Natural killer cell treated with Interleukin-12 subunit alpha and Interleukin-12 subunit beta and Interleukin-15 and Interleukin-18, amount 100 ng/mL, for 72 hours (primary cell): ENCODE measurements around the gene UCKL1. TPM values are rescaled to one million over a fixed set of nuclear protein-coding genes. Genes with fewer than 3 reads are reported as not detected.

ENCODE experiments used
- ATAC-seq, 2 donors: fragments of 150-1000 bp; cut with Tn5 transposase in 1 of 2; sonication (Bioruptor Pico), chemical (Tn5 transposase) in 1 of 2; 2 replicates each; pipeline ENCODE4 v1.10.0; 2021
- DNase-seq: peaks from one replicate; pipeline ENCODE4 v3.0.0; 2022; ENCODE audit warnings: low spot score
- H3K27ac Mint-ChIP-seq, 2 donors: 1 replicate in 1 of 2; 2 replicates in 1 of 2; pipeline ENCODE4 v1.8.0; 2022; ENCODE audit warnings: mixed read lengths in 2 of 2, mild to moderate bottlenecking in 1 of 2, moderate library complexity in 1 of 2
- H3K27me3 Mint-ChIP-seq, 2 donors: 1 replicate in 1 of 2; 2 replicates in 1 of 2; pipeline ENCODE4 v1.8.0; 2022; ENCODE audit warnings: mixed read lengths in 2 of 2
- H3K36me3 Mint-ChIP-seq: one replicate; pipeline ENCODE4 v1.8.0; 2022; ENCODE audit warnings: mixed read lengths
- H3K4me1 Mint-ChIP-seq, 2 donors: 1 replicate in 1 of 2; 2 replicates in 1 of 2; pipeline ENCODE4 v1.8.0; 2022; ENCODE audit warnings: low read depth in 2 of 2, mixed read lengths in 2 of 2, mild to moderate bottlenecking in 1 of 2
- H3K4me3 Mint-ChIP-seq: one replicate; pipeline ENCODE4 v1.8.0; 2022; ENCODE audit warnings: mixed read lengths
- H3K9me3 Mint-ChIP-seq: 2 replicates; pipeline ENCODE4 v1.8.0; 2022; ENCODE audit warnings: mixed read lengths
- total RNA-seq, 2 donors: library from RNA; stranded (reverse); gene quantifications; one replicate each; pipeline ENCODE4 v1.2.3, GENCODE V29; 2022

The UCKL1 gene
- total RNA-seq, 2 donors from 2014 or later: 32.6 to 52.9 TPM

DNA sequence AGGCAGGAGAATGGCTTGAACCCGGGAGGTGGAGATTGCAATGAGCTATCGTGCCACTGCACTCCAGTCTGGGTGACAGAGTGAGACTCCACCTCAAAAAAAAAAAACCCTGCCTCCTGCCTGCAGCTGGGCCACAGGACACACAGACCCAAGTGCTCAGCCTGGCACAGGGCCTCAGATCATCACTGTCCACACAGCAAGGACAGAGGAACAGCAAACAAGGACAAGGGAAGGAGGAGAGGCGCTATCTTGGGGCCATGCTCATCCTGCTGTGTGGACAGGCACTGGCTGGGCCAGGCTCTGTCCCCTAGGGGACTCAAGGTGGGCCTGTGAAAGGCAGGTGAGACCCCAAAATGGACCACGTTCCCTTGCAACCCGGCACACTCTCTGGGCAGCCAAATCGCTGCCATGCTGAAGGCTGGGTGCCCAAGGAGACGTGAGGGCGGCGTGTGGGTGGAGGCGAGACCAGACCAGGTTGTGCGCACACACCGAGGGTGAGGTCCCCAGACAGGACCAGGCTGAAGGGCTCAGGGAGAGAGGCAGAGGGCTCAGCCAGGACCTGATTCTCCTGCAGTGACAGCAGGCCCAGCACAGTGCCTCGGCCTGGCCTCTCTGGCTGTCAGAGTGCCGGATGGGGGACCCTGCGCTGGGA is 9.1 kb downstream of the UCKL1 start:
- H3K36me3 Mint-ChIP-seq: no peaks in the 10 kb centered on the region
- H3K4me3 Mint-ChIP-seq: no peak overlapping the region
- peaks cover 26 to 28% of the 10 kb centered on the region in 2 donors for H3K4me1 Mint-ChIP-seq
- ATAC-seq: no peak
- no peaks in the 10 kb centered on the region for H3K9me3 Mint-ChIP-seq
- no peak for DNase-seq
- H3K27ac Mint-ChIP-seq: no peak overlapping the region
- no peaks in the 10 kb centered on the region for H3K27me3 Mint-ChIP-seq

GRCh38 chr20:63945921-63946920 is 10.0 kb downstream of the UCKL1 start:
- Mint-ChIP-seq H3K27ac (no peak overlapping the region), H3K4me1 (peaks cover 32 to 33% of the 10 kb centered on the region in 2 donors), H3K36me3 (no peaks in the 10 kb centered on the region), H3K27me3 (no peaks in the 10 kb centered on the region), H3K4me3 (no peak overlapping the region), H3K9me3 (no peaks in the 10 kb centered on the region)
- no peak for ATAC-seq
- DNase-seq: no peak

- H3K9me3 Mint-ChIP-seq: no peaks in the 10 kb centered on the region
- H3K27ac Mint-ChIP-seq: no peak overlapping the region
- H3K4me1 Mint-ChIP-seq: peaks cover 36% of the 10 kb centered on the region in 2 donors
- H3K36me3 Mint-ChIP-seq: no peaks in the 10 kb centered on the region
- H3K4me3 Mint-ChIP-seq: no peak overlapping the region
- ATAC-seq (no peak), DNase-seq (no peak)
- no peaks in the 10 kb centered on the region for H3K27me3 Mint-ChIP-seq
These were observed 11.1 kb downstream of the UCKL1 start for GRCh38 chr20:63945031-63945658.

- H3K9me3 Mint-ChIP-seq: no peaks in the 10 kb centered on the region
- DNase-seq (no peak), ATAC-seq (no peak)
- no peaks in the 10 kb centered on the region for H3K27me3 Mint-ChIP-seq
- no peaks in the 10 kb centered on the region for H3K36me3 Mint-ChIP-seq
- peaks cover 32 to 36% of the 10 kb centered on the region in 2 donors for H3K4me1 Mint-ChIP-seq
- H3K4me3 Mint-ChIP-seq: no peak overlapping the region
- H3K27ac Mint-ChIP-seq: no peak overlapping the region
These were observed 11.9 kb downstream of the UCKL1 start for GRCh38 chr20:63944078-63944941.

DNA sequence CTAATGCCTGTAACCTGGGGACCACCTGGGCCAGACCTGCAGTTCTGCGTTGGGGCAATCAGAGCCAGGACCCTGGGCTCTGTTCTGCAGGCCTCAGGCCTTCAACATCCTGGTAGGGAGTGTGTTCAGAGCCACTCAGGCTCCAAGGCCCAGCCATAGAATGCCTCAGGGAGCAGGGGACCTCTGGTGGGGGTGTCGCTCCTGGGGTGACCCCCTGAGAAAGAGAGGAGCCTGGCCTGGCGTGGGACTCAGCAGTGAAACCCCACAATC is 12.5 kb downstream of the UCKL1 start:
- ATAC-seq: no peak
- H3K4me1 Mint-ChIP-seq: peaks cover 27 to 31% of the 10 kb centered on the region in 2 donors
- H3K27ac Mint-ChIP-seq: no peak overlapping the region
- H3K27me3 Mint-ChIP-seq: no peaks in the 10 kb centered on the region
- H3K36me3 Mint-ChIP-seq: no peaks in the 10 kb centered on the region
- DNase-seq: no peak
- no peak overlapping the region for H3K4me3 Mint-ChIP-seq
- no peaks in the 10 kb centered on the region for H3K9me3 Mint-ChIP-seq

- Mint-ChIP-seq H3K4me1 (peaks cover 23 to 25% of the 10 kb centered on the region in 2 donors), H3K27ac (no peak overlapping the region), H3K9me3 (no peaks in the 10 kb centered on the region), H3K4me3 (no peak overlapping the region), H3K27me3 (no peaks in the 10 kb centered on the region), H3K36me3 (no peaks in the 10 kb centered on the region)
- no peak for ATAC-seq
- DNase-seq: no peak
These were observed 13.0 kb downstream of the UCKL1 start for GRCh38 chr20:63942969-63943807.

- no peak for ATAC-seq
- peaks cover 16 to 20% of the 10 kb centered on the region in 2 donors for H3K4me1 Mint-ChIP-seq
- peak overlapping the region; percentile 63 for H3K4me3 Mint-ChIP-seq
- no peaks in the 10 kb centered on the region for H3K27me3 Mint-ChIP-seq
- H3K27ac Mint-ChIP-seq: peak overlapping the region; percentile 49 to 70
- no peak for DNase-seq
- H3K36me3 Mint-ChIP-seq: no peaks in the 10 kb centered on the region
- H3K9me3 Mint-ChIP-seq: no peaks in the 10 kb centered on the region
These were observed 13.8 kb downstream of the UCKL1 start for GRCh38 chr20:63942250-63942951.

- no peaks in the 10 kb centered on the region for H3K36me3 Mint-ChIP-seq
- peak overlapping the region; percentile 49 to 70 for H3K27ac Mint-ChIP-seq
- H3K4me3 Mint-ChIP-seq: peak overlapping the region; percentile 57
- H3K4me1 Mint-ChIP-seq: peaks cover 10 to 14% of the 10 kb centered on the region in 2 donors
- H3K27me3 Mint-ChIP-seq: no peaks in the 10 kb centered on the region
- DNase-seq: peak; percentile 87
- H3K9me3 Mint-ChIP-seq: no peaks in the 10 kb centered on the region
- peak; percentile 86 to 93 for ATAC-seq
These were observed 14.7 kb downstream of the UCKL1 start for GRCh38 chr20:63941282-63942081.

GRCh38 chr20:63940472-63941266 is 15.5 kb downstream of the UCKL1 start:
- peak overlapping the region in 1 of 2 donors; percentile 49 for H3K27ac Mint-ChIP-seq
- H3K27me3 Mint-ChIP-seq: no peaks in the 10 kb centered on the region
- DNase-seq: no peak
- no peak for ATAC-seq
- H3K4me1 Mint-ChIP-seq: peaks cover 14% of the 10 kb centered on the region in 2 donors
- H3K36me3 Mint-ChIP-seq: no peaks in the 10 kb centered on the region
- H3K4me3 Mint-ChIP-seq: peak overlapping the region; percentile 55
- no peaks in the 10 kb centered on the region for H3K9me3 Mint-ChIP-seq

- H3K27me3 Mint-ChIP-seq: no peaks in the 10 kb centered on the region
- no peak overlapping the region for H3K4me3 Mint-ChIP-seq
- ATAC-seq: no peak
These were observed 16.1 kb downstream of the UCKL1 start for GRCh38 chr20:63940071-63940471.

More at GRCh38 chr20:63940071-63940471, 16.1 kb downstream of the UCKL1 start:
- no peaks in the 10 kb centered on the region for H3K9me3 Mint-ChIP-seq
- peaks cover 14 to 17% of the 10 kb centered on the region in 2 donors for H3K4me1 Mint-ChIP-seq
- H3K36me3 Mint-ChIP-seq: no peaks in the 10 kb centered on the region
- DNase-seq: no peak
- no peak overlapping the region for H3K27ac Mint-ChIP-seq
